T-helper 1 cell treated with Interleukin-12 subunit alpha and Interleukin-12 subunit beta and Interleukin-4 antibody, amounts not matched to agents 30 μg/mL and 1 μg/mL, for 36 hours (primary cell): Measurements from ENCODE around the gene GJD4.

Experiments
- H3K27ac Mint-ChIP-seq: one replicate; pipeline ENCODE4 v1.8.0; 2021; ENCODE audit warnings: mild to moderate bottlenecking, mixed read lengths
- H3K27me3 Mint-ChIP-seq: one replicate; pipeline ENCODE4 v1.8.0; 2021; ENCODE audit warnings: low read depth, mixed read lengths
- H3K36me3 Mint-ChIP-seq: one replicate; pipeline ENCODE4 v1.8.0; 2021; ENCODE audit warnings: low read depth, mixed read lengths
- H3K4me1 Mint-ChIP-seq: one replicate; pipeline ENCODE4 v1.8.0; 2021; ENCODE audit warnings: low read depth, mixed read lengths
- H3K4me3 Mint-ChIP-seq: one replicate; pipeline ENCODE4 v1.8.0; 2021; ENCODE audit warnings: mild to moderate bottlenecking, moderate library complexity, mixed read lengths
- H3K9me3 Mint-ChIP-seq: one replicate; pipeline ENCODE4 v1.8.0; 2021; ENCODE audit warnings: mixed read lengths

The GJD4 gene

GRCh38 chr10:35572583-35572982, 32.6 kb upstream of the GJD4 start:
- H3K9me3 Mint-ChIP-seq: no peaks in the 10 kb centered on the region
- no peaks in the 10 kb centered on the region for H3K27me3 Mint-ChIP-seq
- H3K4me1 Mint-ChIP-seq: peaks cover 2% of the 10 kb centered on the region
- H3K27ac Mint-ChIP-seq: no peak overlapping the region
- H3K36me3 Mint-ChIP-seq: peaks cover 11% of the 10 kb centered on the region
- no peak overlapping the region for H3K4me3 Mint-ChIP-seq

DNA sequence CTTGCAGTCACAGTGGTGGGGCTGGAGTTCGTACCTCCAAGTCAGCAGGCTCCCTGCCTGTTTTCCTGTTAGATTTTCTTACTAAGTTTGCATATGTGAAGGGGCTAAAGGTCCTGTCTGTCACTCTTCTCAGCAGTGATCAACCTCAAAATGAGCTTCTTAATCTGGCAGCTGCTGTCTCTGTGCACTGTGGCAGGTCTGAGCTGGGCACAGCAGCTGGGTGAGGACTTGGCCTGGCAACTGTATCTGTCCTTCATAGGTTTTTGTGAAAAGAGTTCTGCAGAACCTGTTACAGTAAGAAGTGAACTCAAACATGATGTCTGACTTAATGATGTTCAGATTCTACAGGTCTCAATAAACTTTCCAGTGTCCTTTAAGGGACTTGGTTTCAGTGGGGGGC, 31.3 kb upstream of the GJD4 start:
- Mint-ChIP-seq H3K9me3 (no peaks in the 10 kb centered on the region), H3K27ac (no peak overlapping the region), H3K4me1 (peaks cover 2% of the 10 kb centered on the region), H3K36me3 (peaks cover 11% of the 10 kb centered on the region), H3K4me3 (no peak overlapping the region), H3K27me3 (no peaks in the 10 kb centered on the region)

DNA sequence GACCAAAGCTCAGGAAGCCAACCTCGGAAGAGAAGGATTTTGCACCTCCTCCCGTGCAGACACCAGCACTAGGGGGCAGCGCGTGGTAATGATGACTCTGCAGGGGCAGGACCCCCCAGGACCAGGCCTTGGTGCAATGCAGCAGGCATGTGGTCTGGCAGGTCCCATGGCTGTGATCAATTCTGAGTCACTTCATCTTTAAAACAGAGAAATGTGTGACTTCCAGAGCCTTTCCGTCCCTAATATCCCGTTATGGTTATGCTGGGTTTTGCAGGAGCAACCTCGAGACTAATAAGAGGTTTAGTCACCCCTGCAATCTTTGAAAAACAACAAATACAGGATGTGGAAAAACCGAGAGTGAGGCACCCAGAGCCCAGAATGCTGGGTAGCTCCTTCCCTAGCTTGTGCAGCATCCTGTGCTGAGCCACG, 30.2 kb upstream of the GJD4 start:
- Mint-ChIP-seq H3K4me3 (no peak overlapping the region), H3K4me1 (peaks cover 2% of the 10 kb centered on the region), H3K27ac (no peak overlapping the region)

GRCh38 chr10:35575640-35576039, 29.5 kb upstream of the GJD4 start:
- peaks cover 1% of the 10 kb centered on the region for H3K27me3 Mint-ChIP-seq
- H3K9me3 Mint-ChIP-seq: no peaks in the 10 kb centered on the region
- peaks cover 2% of the 10 kb centered on the region for H3K4me1 Mint-ChIP-seq
- peaks cover 6% of the 10 kb centered on the region for H3K36me3 Mint-ChIP-seq
- no peak overlapping the region for H3K27ac Mint-ChIP-seq
- no peak overlapping the region for H3K4me3 Mint-ChIP-seq

More for the DNA sequence above, 30.2 kb upstream of the GJD4 start:
- H3K27me3 Mint-ChIP-seq: no peaks in the 10 kb centered on the region
- peaks cover 6% of the 10 kb centered on the region for H3K36me3 Mint-ChIP-seq
- no peaks in the 10 kb centered on the region for H3K9me3 Mint-ChIP-seq

- Mint-ChIP-seq H3K27ac (no peak overlapping the region), H3K4me3 (no peak overlapping the region), H3K4me1 (peaks cover 2% of the 10 kb centered on the region), H3K9me3 (no peaks in the 10 kb centered on the region), H3K27me3 (peaks cover 4% of the 10 kb centered on the region), H3K36me3 (peaks cover 6% of the 10 kb centered on the region)
Observed at GRCh38 chr10:35576730-35577129, 28.4 kb upstream of the GJD4 start.

GRCh38 chr10:35577926-35578617, 27.1 kb upstream of the GJD4 start:
- H3K4me1 Mint-ChIP-seq: peaks cover 2% of the 10 kb centered on the region
- peaks cover 4% of the 10 kb centered on the region for H3K27me3 Mint-ChIP-seq
- H3K36me3 Mint-ChIP-seq: peaks cover 3% of the 10 kb centered on the region
- no peak overlapping the region for H3K4me3 Mint-ChIP-seq
- no peak overlapping the region for H3K27ac Mint-ChIP-seq
- no peaks in the 10 kb centered on the region for H3K9me3 Mint-ChIP-seq

- H3K4me3 Mint-ChIP-seq: no peak overlapping the region
- H3K36me3 Mint-ChIP-seq: peaks cover 3% of the 10 kb centered on the region
- H3K27me3 Mint-ChIP-seq: peaks cover 4% of the 10 kb centered on the region
- no peak overlapping the region for H3K27ac Mint-ChIP-seq
- H3K9me3 Mint-ChIP-seq: no peaks in the 10 kb centered on the region
- peaks cover 2% of the 10 kb centered on the region for H3K4me1 Mint-ChIP-seq
Observed at GRCh38 chr10:35578618-35578956, 26.6 kb upstream of the GJD4 start.

DNA sequence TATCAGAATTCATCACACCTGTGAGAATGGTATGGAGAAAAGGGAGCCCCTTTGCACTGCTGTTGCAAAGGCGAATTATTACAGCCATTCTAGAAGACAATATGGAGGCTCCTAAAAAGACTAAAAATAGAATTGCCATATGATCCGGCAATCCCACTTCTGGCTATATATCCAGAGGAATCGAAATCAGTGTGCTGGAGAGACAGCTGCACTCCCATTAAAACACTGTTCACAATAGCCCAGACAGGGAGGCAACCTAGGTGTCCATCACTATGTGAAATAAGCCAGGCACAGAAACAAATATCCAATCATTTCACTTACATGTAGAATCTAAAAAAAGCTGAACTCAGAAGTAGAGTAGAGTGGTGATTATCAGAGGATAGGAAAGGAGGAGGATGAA, 26.0 kb upstream of the GJD4 start:
- Mint-ChIP-seq H3K9me3 (no peaks in the 10 kb centered on the region), H3K36me3 (peaks cover 3% of the 10 kb centered on the region), H3K4me3 (no peak overlapping the region), H3K27me3 (peaks cover 4% of the 10 kb centered on the region), H3K27ac (no peak overlapping the region), H3K4me1 (peaks cover 2% of the 10 kb centered on the region)

DNA sequence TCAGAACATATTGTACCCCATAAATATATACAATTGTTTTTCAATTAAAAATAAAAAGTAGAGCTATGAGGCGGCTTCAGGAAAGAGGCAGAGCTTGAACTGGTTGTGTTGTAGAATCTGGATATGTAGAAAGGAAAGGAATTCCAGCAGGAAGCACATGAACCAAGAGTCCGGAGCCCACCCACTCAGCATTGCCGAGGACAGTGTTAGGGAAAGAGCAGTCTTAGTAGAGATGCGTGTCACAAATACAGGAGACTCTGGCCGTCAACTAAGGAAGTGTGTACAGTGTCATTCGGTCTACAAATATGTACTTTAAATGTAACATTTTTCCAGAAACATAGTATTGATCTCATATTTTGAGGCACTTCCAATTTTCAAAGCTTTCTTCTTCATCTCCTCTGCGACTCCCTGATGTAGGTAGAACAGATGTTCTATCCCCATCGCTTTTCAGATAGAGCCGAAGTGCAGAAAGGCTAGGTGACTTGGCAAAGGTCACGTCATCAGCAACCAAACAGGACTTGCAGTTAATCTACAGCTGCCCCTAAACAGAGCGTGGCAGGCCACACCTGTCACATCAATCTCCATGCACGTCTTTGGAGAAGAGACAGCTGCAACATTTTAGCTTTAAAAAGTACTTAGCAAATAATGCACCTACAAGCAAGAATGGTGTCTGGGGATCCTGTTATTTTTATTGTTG, 25.3 kb upstream of the GJD4 start:
- Mint-ChIP-seq H3K27ac (no peak overlapping the region), H3K9me3 (no peaks in the 10 kb centered on the region)

GRCh38 chr10:35580423-35580770, 24.7 kb upstream of the GJD4 start:
- Mint-ChIP-seq H3K9me3 (no peaks in the 10 kb centered on the region), H3K27ac (no peak overlapping the region), H3K4me3 (no peak overlapping the region), H3K4me1 (peaks cover under 1% of the 10 kb centered on the region), H3K27me3 (peaks cover 4% of the 10 kb centered on the region), H3K36me3 (peaks cover under 1% of the 10 kb centered on the region)

More for the DNA sequence above, 25.3 kb upstream of the GJD4 start:
- Mint-ChIP-seq H3K4me3 (no peak overlapping the region), H3K27me3 (peaks cover 4% of the 10 kb centered on the region), H3K4me1 (peaks cover 2% of the 10 kb centered on the region), H3K36me3 (peaks cover 3% of the 10 kb centered on the region)

DNA sequence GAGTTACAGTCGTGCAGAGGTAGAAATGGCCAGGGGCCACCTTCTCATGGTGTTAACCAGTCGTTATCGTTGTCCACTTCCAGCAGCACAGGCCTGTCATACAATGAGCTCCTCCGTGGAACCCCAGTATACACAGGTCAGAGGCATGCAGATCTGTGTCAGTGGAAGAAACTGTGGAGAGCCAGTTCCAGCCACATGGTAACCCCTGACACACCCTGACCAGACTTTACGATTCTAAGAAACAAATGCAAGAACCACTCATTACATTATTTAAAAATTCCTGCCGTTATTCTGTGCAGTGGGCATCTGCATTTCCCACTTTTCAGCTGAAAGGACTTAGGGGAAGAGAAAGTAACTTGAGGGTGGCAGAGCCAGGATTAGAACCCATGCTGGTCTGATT, 23.5 kb upstream of the GJD4 start:
- Mint-ChIP-seq H3K4me1 (no peaks in the 10 kb centered on the region), H3K4me3 (no peak overlapping the region), H3K9me3 (no peaks in the 10 kb centered on the region), H3K27ac (no peak overlapping the region), H3K36me3 (no peaks in the 10 kb centered on the region), H3K27me3 (peaks cover 4% of the 10 kb centered on the region)

GRCh38 chr10:35584946-35585345, 20.2 kb upstream of the GJD4 start:
- Mint-ChIP-seq H3K9me3 (no peaks in the 10 kb centered on the region), H3K27me3 (peaks cover 4% of the 10 kb centered on the region), H3K4me1 (no peaks in the 10 kb centered on the region), H3K27ac (no peak overlapping the region), H3K36me3 (no peaks in the 10 kb centered on the region), H3K4me3 (no peak overlapping the region)

GRCh38 chr10:35585356-35585755, 19.8 kb upstream of the GJD4 start:
- Mint-ChIP-seq H3K9me3 (no peaks in the 10 kb centered on the region), H3K4me3 (no peak overlapping the region), H3K4me1 (no peaks in the 10 kb centered on the region), H3K27me3 (peaks cover 4% of the 10 kb centered on the region), H3K27ac (no peak overlapping the region), H3K36me3 (no peaks in the 10 kb centered on the region)

- Mint-ChIP-seq H3K4me3 (no peak overlapping the region), H3K9me3 (peaks cover 4% of the 10 kb centered on the region), H3K4me1 (no peaks in the 10 kb centered on the region), H3K36me3 (no peaks in the 10 kb centered on the region), H3K27me3 (peaks cover 4% of the 10 kb centered on the region), H3K27ac (no peak overlapping the region)
Observed at GRCh38 chr10:35585903-35586535, 19.1 kb upstream of the GJD4 start.

DNA sequence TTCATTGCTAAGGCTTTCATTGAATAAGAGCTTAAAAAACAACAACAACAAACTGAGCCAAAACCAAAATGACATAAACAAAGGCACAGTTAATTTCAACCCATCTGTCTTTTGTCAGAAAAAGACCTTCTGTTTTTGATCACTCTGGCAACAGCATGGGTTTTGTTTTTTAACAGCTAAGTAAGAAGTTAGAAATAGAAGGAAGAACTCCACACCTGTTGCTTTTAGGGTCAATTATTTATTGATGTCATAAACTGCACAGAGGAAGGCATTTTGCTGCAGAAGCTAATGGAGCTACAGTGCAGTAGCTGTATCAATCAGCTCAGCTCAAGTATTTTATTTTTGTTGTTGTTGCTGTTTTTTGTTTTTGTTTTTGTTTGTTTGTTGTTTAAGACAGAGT, 16.3 kb upstream of the GJD4 start:
- no peak overlapping the region for H3K27ac Mint-ChIP-seq

More for the DNA sequence above, 16.3 kb upstream of the GJD4 start:
- Mint-ChIP-seq H3K4me1 (no peaks in the 10 kb centered on the region), H3K9me3 (peaks cover 11% of the 10 kb centered on the region), H3K27me3 (peaks cover 9% of the 10 kb centered on the region), H3K4me3 (no peak overlapping the region), H3K36me3 (no peaks in the 10 kb centered on the region)
